ENCODE measurements around the gene WDPCP. TPM values are rescaled to one million over a fixed set of nuclear protein-coding genes. Genes with fewer than 3 reads are reported as not detected.

The WDPCP gene
- total and polyA plus RNA-seq, 2 of the 8 experiments (the other 6 are each of a cell fraction or from before 2014, with no cell fraction given), result 9.3 to 25.8 TPM

DNA sequence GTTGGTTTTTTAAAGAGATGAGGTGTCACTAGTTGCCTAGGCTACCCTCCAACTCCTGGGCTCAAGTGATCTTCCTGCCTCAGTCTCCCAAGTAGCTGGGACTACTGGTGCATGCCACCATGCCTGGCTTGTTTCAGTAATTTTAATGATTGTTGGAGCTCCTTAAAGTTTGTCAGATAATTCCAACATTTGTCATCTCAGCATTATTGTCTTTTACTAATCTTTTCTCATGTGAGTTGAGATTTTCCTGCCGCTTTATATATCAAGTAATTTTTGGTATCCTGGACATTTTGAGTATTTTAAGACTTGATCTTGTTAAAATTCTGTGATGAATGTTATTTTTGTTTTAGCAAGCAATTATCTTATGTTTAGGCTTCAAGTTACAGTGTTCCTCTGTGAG lies 429.0 kb downstream of the WDPCP start:
- CTCF ChIA-PET (ENCODE audit: partially characterized antibody), result interaction anchor here (1.2 to 1.5 kb wide), 2 partner anchors 25 to 79 kb away, joined by 3 to 5 read pairs; no protein-coding TSS in a partner anchor
- Histone ChIP-seq H4K20me1 (replicated peaks in 1 of 2; ENCODE audit: control insufficient read depth in 1 of 2, insufficient read depth in 2 of 2, low read length in 2 of 2) (no peaks in the 10 kb centered on the region), H3K14ac (ENCODE audit: insufficient read length) (no peak overlapping the region)
- TF ChIP-seq CHD2 (IDR thresholded peaks at IDR 0.05; ENCODE audit: low read length) (no peak), YY1 (IDR thresholded peaks at IDR 0.05; ENCODE audit: low read depth, low read length) (no peak), SIX5 (IDR thresholded peaks at IDR 0.05; ENCODE audit: low read depth, low read length) (no peak), SIRT6 (IDR thresholded peaks at IDR 0.05; ENCODE audit: low read length) (no peak), POLR2AphosphoS5 (IDR thresholded peaks at IDR 0.05; ENCODE audit: low read depth, low read length) (no peak), GTF2F1 (IDR thresholded peaks at IDR 0.05; ENCODE audit: borderline replicate concordance, low read depth, low read length) (no peak), TCF12 (IDR thresholded peaks at IDR 0.05; ENCODE audit: low read depth, low read length) (no peak), GABPA (IDR thresholded peaks at IDR 0.05; ENCODE audit: borderline replicate concordance, insufficient read depth, low read length) (no peak), JUN (IDR thresholded peaks at IDR 0.05; ENCODE audit: low read depth, low read length) (no peak)
- TF ChIP-seq, protein P1, sequence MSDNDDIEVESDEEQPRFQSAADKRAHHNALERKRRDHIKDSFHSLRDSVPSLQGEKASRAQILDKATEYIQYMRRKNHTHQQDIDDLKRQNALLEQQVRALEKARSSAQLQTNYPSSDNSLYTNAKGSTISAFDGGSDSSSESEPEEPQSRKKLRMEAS (IDR thresholded peaks at IDR 0.05), result no peak

More for the DNA sequence above, 429.0 kb downstream of the WDPCP start:
- Histone ChIP-seq H3K27ac (ENCODE audit: low read depth, low read length) (no peak overlapping the region), H3K9me3 (ENCODE audit: insufficient read depth in 2 of 2, low read depth in 1 of 2, low read length in 1 of 2) (no peaks in the 10 kb centered on the region), H2BK12ac (ENCODE audit: low read depth, low read length) (no peak overlapping the region), H2BK120ac (replicated peaks; ENCODE audit: low read depth, low read length) (no peak overlapping the region), H3K79me1 (ENCODE audit: low read depth, low read length) (no peaks in the 10 kb centered on the region), H2AFZ (ENCODE audit: low read length) (no peak overlapping the region), H4K91ac (replicated peaks; ENCODE audit: insufficient read length, low read length) (no peak overlapping the region), H2AK5ac (ENCODE audit: low read depth, low read length) (no peak overlapping the region), H3K79me2 (ENCODE audit: control insufficient read depth in 1 of 2, insufficient read depth in 2 of 2, low read length in 2 of 2) (no peaks in the 10 kb centered on the region), H3K23me2 (ENCODE audit: low read depth, low read length) (no peaks in the 10 kb centered on the region), H4K8ac (ENCODE audit: extremely low read depth, insufficient read depth, low read length) (no peak overlapping the region), H3K56ac (replicated peaks; ENCODE audit: insufficient read length, low read depth, low read length) (no peak overlapping the region), H3K23ac (ENCODE audit: insufficient read length) (no peak overlapping the region), H3K18ac (ENCODE audit: extremely low read depth, low read length) (no peak overlapping the region), H3K4me2 (ENCODE audit: insufficient read depth in 1 of 2, low read depth in 2 of 2, low read length in 2 of 2) (no peak overlapping the region), H3K27me3 (replicated peaks in 1 of 4; ENCODE audit: control insufficient read depth in 3 of 4, extremely low read depth in 1 of 4, insufficient read depth in 3 of 4, low read length in 3 of 4) (no peaks in the 10 kb centered on the region), H3K4me1 (replicated peaks in 1 of 4; ENCODE audit: control insufficient read depth in 3 of 4, insufficient read depth in 4 of 4, low read length in 3 of 4) (no peaks in the 10 kb centered on the region), H3K36me3 (ENCODE audit: control insufficient read depth in 2 of 4, insufficient read depth in 4 of 4, low read length in 3 of 4) (no peaks in the 10 kb centered on the region), H2BK20ac (ENCODE audit: low read length) (no peak overlapping the region), H3K4ac (replicated peaks; ENCODE audit: insufficient read length, low read depth, low read length) (no peak overlapping the region), H2BK15ac (ENCODE audit: low read length) (no peak overlapping the region), H3K4me3 (ENCODE audit: extremely low read depth in 1 of 4, insufficient read depth in 2 of 4, low read depth in 3 of 4, low read length in 4 of 4) (no peak overlapping the region), H3K9ac (replicated peaks in 1 of 4; ENCODE audit: extremely low read depth in 1 of 4, low read depth in 3 of 4, low read length in 3 of 4) (no peak overlapping the region), H2BK5ac (ENCODE audit: low read depth, low read length) (no peak overlapping the region), H4K5ac (ENCODE audit: insufficient read length, low read depth, low read length) (no peak overlapping the region)
- no peak for DNase-seq (ENCODE audit: low read depth in 1 of 2, low spot score in 2 of 2)
- FAIRE-seq, result no peak
- 96% methylated on average over 1 of the region's 1 CpG; no CpG with 5 or more reads in 1 of the 2 experiments for WGBS, 2 experiments (ENCODE audit: extremely low coverage in 1 of 2, insufficient coverage in 1 of 2, insufficient read length in 1 of 2, insufficient replicate concordance in 2 of 2, low coverage in 1 of 2, low lambda C conversion rate in 2 of 2, missing lambda C conversion rate in 1 of 2)
- POLR2A ChIA-PET (ENCODE audit: partially characterized antibody), result no interaction called here
